ENCODE results near the gene KCNG2.

- no peak for TF ChIP-seq CTCF (IDR thresholded peaks at IDR 0.05; ENCODE audit: low read depth, low read length, missing input control)
- no peak for TF ChIP-seq TAF1 (conservative IDR thresholded peaks at IDR 0.05)
- TF ChIP-seq MAX (IDR thresholded peaks at IDR 0.05): no peak
- TF ChIP-seq REST (IDR thresholded peaks at IDR 0.05): no peak
- TF ChIP-seq, protein P1, sequence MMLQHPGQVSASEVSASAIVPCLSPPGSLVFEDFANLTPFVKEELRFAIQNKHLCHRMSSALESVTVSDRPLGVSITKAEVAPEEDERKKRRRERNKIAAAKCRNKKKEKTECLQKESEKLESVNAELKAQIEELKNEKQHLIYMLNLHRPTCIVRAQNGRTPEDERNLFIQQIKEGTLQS (IDR thresholded peaks at IDR 0.05): no peak
These were observed 113.9 kb downstream of the KCNG2 start for GRCh38 chr18:79911344-79912270.

Measured in liver (tissue), 3 donors.